CD4-positive, alpha-beta T cell (primary cell): ENCODE results near the gene KCNN3. TPM values are rescaled to one million over a fixed set of nuclear protein-coding genes. Genes with fewer than 3 reads are reported as not detected.

Experiments
- ATAC-seq: fragments of 200-7000 bp; cut with Tn5 transposase; one replicate; pipeline ENCODE4 v1.10.0; 2022; ENCODE audit warnings: mild to moderate bottlenecking; ENCODE audit not compliant: poor library complexity
- CTCF ChIA-PET: fragments of 350-600 bp; sonication (Branson Sonifier 250); formaldehyde crosslinking; loops from one replicate; lab custom pipeline; 2021; ENCODE audit warnings: antibody characterized with exemption, inconsistent platforms; lab: Charles Lee
- POLR2A ChIA-PET: fragments of 350-600 bp; sonication (Branson Sonifier 250); formaldehyde crosslinking; loops from one replicate; lab custom pipeline; 2021; ENCODE audit warnings: antibody characterized with exemption, inconsistent platforms; lab: Charles Lee
- DNase-seq, 14 experiments: peaks; one replicate each; pipeline ENCODE4 v3.0.0-alpha.2; 2013 to 2020; ENCODE audit warnings: mixed read lengths in 2 of 14
- H3K27ac ChIP-seq, 2 donors: one replicate each; pipeline versions ENCODE4 v1.5.1 to v1.7.0; 2013; ENCODE audit warnings: low read length in 2 of 2, low read depth in 1 of 2, mild to moderate bottlenecking in 1 of 2
- H3K27me3 ChIP-seq, 2 experiments: 1 replicate in 1 of 2; 2 replicates in 1 of 2; pipeline versions ENCODE4 v1.6.1 to v1.7.0; 2013; ENCODE audit warnings: low read length in 2 of 2, control low read depth in 1 of 2, mild to moderate bottlenecking in 1 of 2, moderate library complexity in 1 of 2; ENCODE audit not compliant: insufficient read depth in 2 of 2, control insufficient read depth in 1 of 2
- H3K36me3 ChIP-seq: one replicate; pipeline ENCODE4 v1.6.1; 2013; ENCODE audit warnings: low read length, control low read depth; ENCODE audit not compliant: insufficient read depth
- H3K4me1 ChIP-seq: one replicate; pipeline ENCODE4 v1.6.1; 2013; ENCODE audit warnings: low read length, control low read depth; ENCODE audit not compliant: insufficient read depth
- H3K4me3 ChIP-seq: one replicate; pipeline ENCODE4 v1.5.1; 2013; ENCODE audit warnings: mild to moderate bottlenecking, low read length, moderate library complexity
- H3K9me3 ChIP-seq, 2 experiments: 1 replicate in 1 of 2; 2 replicates in 1 of 2; pipeline versions ENCODE4 v1.6.1 to v1.7.0; 2013; ENCODE audit warnings: low read length in 2 of 2, mild to moderate bottlenecking in 2 of 2, control low read depth in 1 of 2, moderate library complexity in 1 of 2; ENCODE audit not compliant: control insufficient read depth in 1 of 2, insufficient read depth in 1 of 2
- H3K27ac Mint-ChIP-seq: one replicate; pipeline ENCODE4 v1.8.0; 2020; ENCODE audit warnings: mixed read lengths
- H3K27me3 Mint-ChIP-seq: one replicate; pipeline ENCODE4 v1.8.0; 2021; ENCODE audit warnings: mixed read lengths
- H3K36me3 Mint-ChIP-seq: one replicate; pipeline ENCODE4 v1.8.0; 2021; ENCODE audit warnings: low read depth, mixed read lengths
- H3K4me1 Mint-ChIP-seq: one replicate; pipeline ENCODE4 v1.8.0; 2021; ENCODE audit warnings: low read depth, mixed read lengths
- H3K4me3 Mint-ChIP-seq: one replicate; pipeline ENCODE4 v1.8.0; 2020; ENCODE audit warnings: mild to moderate bottlenecking, mixed read lengths
- H3K9me3 Mint-ChIP-seq: one replicate; pipeline ENCODE4 v1.8.0; 2020; ENCODE audit warnings: mixed read lengths
- CTCF ChIP-seq: fragments of 200-600 bp; IDR thresholded peaks from one replicate; pipeline ENCODE4 v1.8.0; 2022; ENCODE audit warnings: antibody characterized with exemption, mild to moderate bottlenecking
- intact Hi-C, 2 experiments: fragments of 100-400 bp; cut with DNase I in 1 of 2; cut with micrococcal nuclease in 1 of 2; formaldehyde crosslinking; loops; one replicate each; pipeline versions ENCODE4 v1.15.1 to v1.9.0; 2023 to 2025; cut with DNase I, micrococcal nuclease
- total RNA-seq, 174 experiments: library from RNA in 2 of 174; stranded (reverse) in 2 of 174; gene quantifications; one replicate each; pipeline ENCODE4 v1.2.3 and lab custom pipeline; 2021 to 2026

Gene KCNN3
- total RNA-seq, 2 experiments from 2014 or later, result not detected

- POLR2A ChIA-PET, result interaction anchor here (0.6 to 1.1 kb wide), 2 partner anchors 13 to 22 kb away, joined by 3 read pairs; no protein-coding TSS in a partner anchor
Measured at GRCh38 chr1:154773551-154773950, 96.5 kb downstream of the KCNN3 start.

GRCh38 chr1:154772606-154773506, 97.2 kb downstream of the KCNN3 start:
- Mint-ChIP-seq H3K27ac (no peak overlapping the region), H3K27me3 (no peaks in the 10 kb centered on the region), H3K9me3 (no peaks in the 10 kb centered on the region), H3K4me1 (no peaks in the 10 kb centered on the region), H3K4me3 (no peak overlapping the region), H3K36me3 (no peaks in the 10 kb centered on the region)
- ChIA-PET CTCF (interaction anchor here (1.3 kb wide), 2 partner anchors 47 to 106 kb away, joined by 3 read pairs; no protein-coding TSS in a partner anchor), POLR2A (interaction anchor here (0.6 kb wide), 1 partner anchor 22 kb away, joined by 3 read pairs; no protein-coding TSS in a partner anchor)
- H3K36me3 ChIP-seq, result no peaks in the 10 kb centered on the region
- intact Hi-C loops, result loop anchor here in 1 of 2 experiments (2.0 kb wide), 1 partner anchor 106 kb away; no protein-coding TSS in a partner anchor
- no peaks in the 10 kb centered on the region for H3K27me3 ChIP-seq
- DNase-seq, result peak in 9 of 14 experiments; percentile 16 to 57 (median 39)
- no peak overlapping the region for H3K4me3 ChIP-seq
- peak; percentile 39 for ATAC-seq
- no peak overlapping the region for H3K27ac ChIP-seq
- TF ChIP-seq CTCF, result peak; percentile 22
- no peaks in the 10 kb centered on the region for H3K4me1 ChIP-seq
- no peaks in the 10 kb centered on the region for H3K9me3 ChIP-seq

More at GRCh38 chr1:154773551-154773950, 96.5 kb downstream of the KCNN3 start:
- H3K27me3 Mint-ChIP-seq, result no peaks in the 10 kb centered on the region
- no peaks in the 10 kb centered on the region for H3K9me3 Mint-ChIP-seq
- no peak for TF ChIP-seq CTCF
- Histone ChIP-seq H3K9me3 (no peaks in the 10 kb centered on the region), H3K27me3 (no peaks in the 10 kb centered on the region), H3K36me3 (no peaks in the 10 kb centered on the region), H3K4me1 (no peaks in the 10 kb centered on the region), H3K27ac (no peak overlapping the region), H3K4me3 (no peak overlapping the region)
- no peak overlapping the region for H3K4me3 Mint-ChIP-seq
- intact Hi-C loops, result loop anchor here in 1 of 2 experiments (2.0 kb wide), 1 partner anchor 105 kb away; no protein-coding TSS in a partner anchor
- no peak for ATAC-seq
- CTCF ChIA-PET, result interaction anchor here (1.3 kb wide), 2 partner anchors 46 to 105 kb away, joined by 3 read pairs; no protein-coding TSS in a partner anchor
- no peaks in the 10 kb centered on the region for H3K36me3 Mint-ChIP-seq
- DNase-seq, result no peak
- H3K27ac Mint-ChIP-seq, result no peak overlapping the region
- no peaks in the 10 kb centered on the region for H3K4me1 Mint-ChIP-seq

- Mint-ChIP-seq H3K27me3 (no peaks in the 10 kb centered on the region), H3K27ac (no peak overlapping the region), H3K9me3 (no peaks in the 10 kb centered on the region), H3K36me3 (no peaks in the 10 kb centered on the region), H3K4me3 (no peak overlapping the region), H3K4me1 (no peaks in the 10 kb centered on the region)
- Histone ChIP-seq H3K4me3 (no peak overlapping the region), H3K27ac (no peak overlapping the region), H3K36me3 (no peaks in the 10 kb centered on the region), H3K27me3 (no peaks in the 10 kb centered on the region), H3K9me3 (no peaks in the 10 kb centered on the region), H3K4me1 (no peaks in the 10 kb centered on the region)
- no peak for TF ChIP-seq CTCF
- intact Hi-C loops, result loop anchor here in 1 of 2 experiments (2.0 kb wide), 1 partner anchor 107 kb away; no protein-coding TSS in a partner anchor
- ATAC-seq (no peak), DNase-seq (peak in 1 of 14 experiments; percentile 16)
- ChIA-PET CTCF (no interaction called here), POLR2A (no interaction called here)
Measured at GRCh38 chr1:154772056-154772455, 98.0 kb downstream of the KCNN3 start.
